Omental fat pad (tissue), 4 donors: Measurements from ENCODE around the gene NDST3. TPM values are rescaled to one million over a fixed set of nuclear protein-coding genes. Genes with fewer than 3 reads are reported as not detected.

ENCODE experiments used
- ATAC-seq: fragments of 150-250 bp; one replicate; pipeline ENCODE4 v1.9.1; 2016; ENCODE audit warnings: mild to moderate bottlenecking, moderate library complexity; ENCODE audit not compliant: low FRiP score
- DNase-seq: peaks from one replicate; pipeline ENCODE4 v3.0.0-alpha.2; 2019; ENCODE audit warnings: low spot score
- total RNA-seq, 4 donors: library from RNA; depleted of rRNA; stranded (reverse); fragments of >200 nt; gene quantifications; one replicate each; pipeline ENCODE4 v1.1.0, GENCODE V29; 2016
- TF ChIP-seq, protein P1 (sequence below), 3 donors: fragments of 450-650 bp; IDR thresholded peaks; one replicate each; pipeline ENCODE4 v1.5.1; 2016 to 2017; ENCODE audit warnings: antibody characterized with exemption in 3 of 3, mild to moderate bottlenecking in 3 of 3, moderate library complexity in 2 of 3

Gene NDST3
- total RNA-seq, 4 donors from 2014 or later = not detected

DNA sequence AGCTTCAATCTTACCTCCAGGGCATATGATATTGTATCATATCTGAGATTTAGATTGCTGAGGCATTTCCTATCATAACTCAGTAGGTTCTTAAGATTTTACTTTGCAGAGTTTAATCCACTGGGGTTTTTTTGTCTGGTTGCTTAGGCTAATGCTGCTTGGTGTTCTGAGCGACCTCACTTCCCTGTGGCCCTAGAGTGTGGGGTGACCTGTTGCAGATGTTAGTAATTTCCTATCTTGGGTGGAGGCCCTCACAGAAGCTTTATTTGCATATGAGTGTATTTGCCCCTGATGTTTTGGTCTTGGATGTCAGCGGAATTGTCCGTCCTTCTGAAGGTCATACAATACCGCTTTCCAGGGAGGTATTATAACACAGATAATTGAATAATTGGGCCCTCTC, 137.1 kb downstream of the NDST3 start:
- DNase-seq = no peak
- TF ChIP-seq, protein P1, sequence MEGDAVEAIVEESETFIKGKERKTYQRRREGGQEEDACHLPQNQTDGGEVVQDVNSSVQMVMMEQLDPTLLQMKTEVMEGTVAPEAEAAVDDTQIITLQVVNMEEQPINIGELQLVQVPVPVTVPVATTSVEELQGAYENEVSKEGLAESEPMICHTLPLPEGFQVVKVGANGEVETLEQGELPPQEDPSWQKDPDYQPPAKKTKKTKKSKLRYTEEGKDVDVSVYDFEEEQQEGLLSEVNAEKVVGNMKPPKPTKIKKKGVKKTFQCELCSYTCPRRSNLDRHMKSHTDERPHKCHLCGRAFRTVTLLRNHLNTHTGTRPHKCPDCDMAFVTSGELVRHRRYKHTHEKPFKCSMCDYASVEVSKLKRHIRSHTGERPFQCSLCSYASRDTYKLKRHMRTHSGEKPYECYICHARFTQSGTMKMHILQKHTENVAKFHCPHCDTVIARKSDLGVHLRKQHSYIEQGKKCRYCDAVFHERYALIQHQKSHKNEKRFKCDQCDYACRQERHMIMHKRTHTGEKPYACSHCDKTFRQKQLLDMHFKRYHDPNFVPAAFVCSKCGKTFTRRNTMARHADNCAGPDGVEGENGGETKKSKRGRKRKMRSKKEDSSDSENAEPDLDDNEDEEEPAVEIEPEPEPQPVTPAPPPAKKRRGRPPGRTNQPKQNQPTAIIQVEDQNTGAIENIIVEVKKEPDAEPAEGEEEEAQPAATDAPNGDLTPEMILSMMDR (IDR thresholded peaks at IDR 0.05) = no peak
- no peak for ATAC-seq

DNA sequence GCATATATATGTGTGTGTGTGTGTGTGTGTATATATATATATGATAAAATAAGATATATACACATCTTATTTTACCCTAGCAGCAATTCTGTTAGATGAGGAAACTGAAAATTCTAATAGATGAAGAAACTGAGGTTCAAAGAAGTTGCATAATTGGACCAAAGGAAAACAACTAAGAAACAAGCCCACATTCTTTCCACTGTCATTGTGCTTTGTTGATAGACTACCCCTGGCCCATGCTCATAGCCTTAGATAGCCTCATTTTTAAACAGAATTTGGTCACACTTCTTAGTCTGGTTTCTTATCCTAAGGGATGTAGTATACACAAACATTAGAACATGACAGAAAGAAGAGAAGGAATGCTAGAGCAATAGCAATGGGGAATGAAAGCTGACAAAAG, 138.8 kb downstream of the NDST3 start:
- TF ChIP-seq, protein P1 (IDR thresholded peaks at IDR 0.05) = no peak
- DNase-seq (no peak), ATAC-seq (no peak)

DNA sequence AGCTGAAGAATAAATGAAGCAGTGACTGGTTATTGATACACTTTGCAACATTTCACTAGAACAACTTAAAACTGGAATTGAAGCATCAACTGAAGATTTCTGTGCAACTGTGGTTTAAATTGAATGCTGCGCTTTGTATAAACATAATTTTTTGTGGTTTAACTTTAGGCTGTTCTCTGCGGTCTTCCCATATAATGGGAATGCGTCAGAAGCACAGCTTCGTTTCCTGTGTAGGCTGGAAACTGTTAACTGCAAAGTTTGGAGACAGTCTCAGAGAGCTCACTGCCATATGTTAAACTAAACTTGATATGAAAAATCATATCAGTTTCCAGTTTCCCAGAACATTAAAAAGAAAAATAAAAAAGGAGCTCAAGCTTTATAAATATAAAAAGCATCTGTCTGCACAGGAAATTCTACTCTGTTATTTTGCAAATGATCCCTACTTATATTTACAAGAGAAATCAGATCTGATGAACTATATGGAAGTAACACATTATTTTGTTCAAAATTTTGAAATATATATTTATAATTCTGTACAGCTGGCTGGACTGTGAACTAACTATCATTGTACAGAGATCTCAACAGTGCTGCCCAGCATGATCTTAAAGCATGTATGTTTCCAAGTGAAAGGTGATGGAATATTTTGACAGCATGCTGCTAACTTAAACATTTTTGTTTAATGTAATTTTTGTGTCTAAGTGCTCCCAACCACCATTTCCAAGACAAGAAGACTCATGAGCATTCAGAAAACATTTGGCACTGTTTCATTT, 139.9 kb downstream of the NDST3 start:
- TF ChIP-seq, protein P1 (IDR thresholded peaks at IDR 0.05) = no peak
- DNase-seq (no peak), ATAC-seq (no peak)

DNA sequence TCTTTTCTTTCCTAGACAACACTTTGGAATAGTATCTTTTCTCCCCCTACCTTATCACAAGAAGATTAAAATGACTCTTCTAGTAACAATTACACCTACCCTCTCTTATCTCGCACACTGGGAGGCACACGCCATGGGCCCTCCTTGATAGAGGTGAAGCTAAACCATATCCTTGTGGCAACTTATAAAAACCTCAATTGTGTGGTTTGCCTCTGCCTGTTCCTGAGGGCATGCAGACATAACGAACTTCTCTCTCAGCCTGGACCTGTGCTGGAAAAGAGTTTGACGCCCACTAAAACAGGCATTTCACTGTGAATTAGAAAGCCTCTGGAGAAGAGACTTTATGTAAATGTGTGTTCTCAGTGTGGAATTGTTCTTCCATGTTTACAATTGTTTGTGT, 141.2 kb downstream of the NDST3 start:
- ATAC-seq (no peak), DNase-seq (no peak)
- TF ChIP-seq, protein P1 (IDR thresholded peaks at IDR 0.05) = no peak

DNA sequence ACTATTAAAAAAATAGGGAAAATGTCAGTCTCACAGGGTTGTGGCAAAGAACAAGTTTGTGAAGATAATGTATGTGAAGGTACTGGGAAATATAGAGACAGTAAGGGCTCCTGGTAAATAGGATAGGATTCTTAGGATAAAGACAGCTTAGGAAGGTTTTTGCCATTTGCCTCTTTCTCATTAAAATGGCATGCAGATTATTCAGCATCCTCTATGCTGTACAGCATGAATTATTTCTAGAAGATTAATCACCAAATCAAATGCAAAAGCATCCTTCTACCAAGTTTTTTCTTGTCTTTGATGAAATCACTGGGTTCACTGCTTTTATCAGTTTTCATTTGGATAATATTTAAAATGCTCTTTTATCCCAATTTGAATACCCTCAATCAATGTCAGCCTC, 142.8 kb downstream of the NDST3 start:
- DNase-seq (no peak), ATAC-seq (no peak)
- TF ChIP-seq, protein P1 (IDR thresholded peaks at IDR 0.05) = no peak

- DNase-seq = no peak
- TF ChIP-seq, protein P1 (IDR thresholded peaks at IDR 0.05) = no peak
- no peak for ATAC-seq
Measured at GRCh38 chr4:118180776-118181175, 146.5 kb downstream of the NDST3 start.

GRCh38 chr4:118190903-118191302, 156.6 kb downstream of the NDST3 start:
- TF ChIP-seq, protein P1 (IDR thresholded peaks at IDR 0.05) = no peak
- ATAC-seq = no peak
- DNase-seq = no peak
